HepG2 (cell line): ENCODE data around the gene SEC31B. TPM values are rescaled to one million over a fixed set of nuclear protein-coding genes. Genes with fewer than 3 reads are reported as not detected.

Source experiments
- ATAC-seq: fragments of 200-7000 bp; cut with Tn5 transposase; 3 replicates; pipeline ENCODE4 v1.9.1; 2020; ENCODE audit warnings: mild to moderate bottlenecking, moderate library complexity
- BruUV-seq: library from RNA; stranded (reverse); fragments of 400-500 nt; replicated peaks from 2 replicates; lab custom pipeline; 2021; lab: Mats Ljungman, UMichigan
- CTCF ChIA-PET: fragments of 300-600 bp; formaldehyde crosslinking; extraction: SDS; loops from one replicate; lab custom pipeline; 2021; ENCODE audit warnings: low total read pairs, inconsistent platforms, low intra/inter-chr PET ratio; lab: Yijun Ruan, JAX
- POLR2A ChIA-PET: fragments of 350-600 bp; sonication (Branson Sonifier 250); formaldehyde crosslinking; loops from one replicate; lab custom pipeline; 2020; ENCODE audit warnings: antibody characterized with exemption, inconsistent platforms; lab: Yijun Ruan, JAX
- DNase-seq: peaks from one replicate; pipeline ENCODE4 v3.0.0-alpha.2; 2015; ENCODE audit warnings: low spot score
- FAIRE-seq: peaks from 3 replicates; lab custom pipeline; 2011; peaks lifted over from hg19 to GRCh38; lab: Jason Lieb, UNC
- H2AFZ ChIP-seq: one replicate; pipeline ENCODE4 v1.6.1; 2011; ENCODE audit warnings: low read length, inconsistent platforms
- H3K27ac ChIP-seq: fragments of 300-600 bp; 3 replicates; pipeline ENCODE4 v1.8.0; 2011; ENCODE audit warnings: mixed run types, mild to moderate bottlenecking, mixed read lengths, low read length, inconsistent platforms; ENCODE audit not compliant: insufficient read depth; ENCODE audit errors: extremely low read length
- H3K27me3 ChIP-seq, 2 experiments: fragments of 200-600 bp in 1 of 2; 2 replicates in 1 of 2; 3 replicates in 1 of 2; pipeline versions ENCODE4 v1.6.0 to v1.8.0; 2011; ENCODE audit warnings: low read length in 2 of 2, mild to moderate bottlenecking in 2 of 2, moderate library complexity in 2 of 2, inconsistent platforms in 1 of 2; ENCODE audit not compliant: insufficient read depth in 2 of 2, control insufficient read depth in 1 of 2
- H3K36me3 ChIP-seq, 2 experiments: fragments of 200-600 bp in 1 of 2; replicated peaks in 1 of 2; 2 replicates in 1 of 2; 3 replicates in 1 of 2; pipeline versions ENCODE4 v1.5.1 to v1.8.0; 2011; ENCODE audit warnings: low read length in 2 of 2, inconsistent platforms in 1 of 2; ENCODE audit not compliant: insufficient read depth in 2 of 2, control insufficient read depth in 1 of 2
- H3K4me1 ChIP-seq: 2 replicates; pipeline ENCODE4 v1.5.1; 2012; ENCODE audit warnings: low read length, inconsistent platforms; ENCODE audit not compliant: insufficient read depth
- H3K4me2 ChIP-seq: 2 replicates; pipeline ENCODE4 v1.6.0; 2011; ENCODE audit warnings: low read depth, low read length, inconsistent platforms
- H3K4me3 ChIP-seq, 3 experiments: fragments of 200-600 bp in 1 of 3; sonication (generic), shearing (Covaris generic) in 1 of 3; replicated peaks in 1 of 3; 2 replicates each; pipeline ENCODE4 v1.5.1; 2011 to 2016; ENCODE audit warnings: low read length in 3 of 3, inconsistent platforms in 2 of 3, low read depth in 2 of 3, mild to moderate bottlenecking in 2 of 3, control low read depth in 1 of 3, mixed read lengths in 1 of 3; ENCODE audit not compliant: insufficient read depth in 1 of 3
- H3K79me2 ChIP-seq: one replicate; pipeline ENCODE4 v1.6.1; 2011; ENCODE audit warnings: low read length, inconsistent platforms; ENCODE audit not compliant: insufficient read depth
- H3K9ac ChIP-seq: 2 replicates; pipeline ENCODE4 v1.6.0; 2011; ENCODE audit warnings: mild to moderate bottlenecking, low read depth, low read length, inconsistent platforms; ENCODE audit not compliant: insufficient read depth
- H3K9me3 ChIP-seq: 2 replicates; pipeline ENCODE4 v1.5.1; 2012; ENCODE audit warnings: mild to moderate bottlenecking, low read length
- H4K20me1 ChIP-seq: 2 replicates; pipeline ENCODE4 v1.6.0; 2011; ENCODE audit warnings: inconsistent platforms, mild to moderate bottlenecking, low read length, moderate library complexity; ENCODE audit not compliant: insufficient read depth
- FIP1L1 ChIP-seq: fragments of 200-400 bp; formaldehyde crosslinking; IDR thresholded peaks from 2 replicates; pipeline ENCODE4 v1.6.1; 2018; ENCODE audit warnings: low read depth, mild to moderate bottlenecking, low read length, moderate library complexity, borderline replicate concordance; ENCODE audit not compliant: insufficient read depth
- IRF9 ChIP-seq: sonication (generic); formaldehyde crosslinking; IDR thresholded peaks from 2 replicates; pipeline ENCODE4 v1.8.0; 2022; ENCODE audit warnings: missing genetic modification reagents, mild to moderate bottlenecking, borderline replicate concordance
- KAT8 ChIP-seq: IDR thresholded peaks from 2 replicates; pipeline ENCODE4 v1.6.1; 2016; ENCODE audit warnings: missing genetic modification reagents, missing compliant biosample characterization
- KDM5B ChIP-seq: sonication (generic); formaldehyde crosslinking; IDR thresholded peaks from 2 replicates; pipeline ENCODE4 v1.4.0; 2020; ENCODE audit warnings: missing genetic modification reagents, mild to moderate bottlenecking, borderline replicate concordance
- NAIF1 ChIP-seq: sonication (generic); formaldehyde crosslinking; IDR thresholded peaks from 2 replicates; pipeline ENCODE4 v1.5.0; 2020; ENCODE audit warnings: mild to moderate bottlenecking, missing genetic modification reagents, borderline replicate concordance
- NFRKB ChIP-seq: fragments of 450-650 bp; IDR thresholded peaks from 2 replicates; pipeline ENCODE4 v1.6.1; 2017
- SRY ChIP-seq: sonication (generic); formaldehyde crosslinking; IDR thresholded peaks from 2 replicates; pipeline ENCODE4 v1.8.0; 2022; ENCODE audit warnings: mild to moderate bottlenecking, missing genetic modification reagents
- TAF1 ChIP-seq: sonication (generic); formaldehyde crosslinking; IDR thresholded peaks from 2 replicates; pipeline ENCODE4 v1.4.0; 2020; ENCODE audit warnings: missing genetic modification reagents
- TCF12 ChIP-seq, 2 experiments: fragments of 450-650 bp in 1 of 2; sonication (generic) in 1 of 2; formaldehyde crosslinking in 1 of 2; IDR thresholded peaks; 2 replicates each; pipeline versions ENCODE4 v1.6.1 to v1.8.0; 2017 to 2022; ENCODE audit warnings: antibody characterized with exemption in 1 of 2, mild to moderate bottlenecking in 1 of 2, missing genetic modification reagents in 1 of 2, moderate library complexity in 1 of 2
- ZBTB42 ChIP-seq: sonication (generic); formaldehyde crosslinking; IDR thresholded peaks from 2 replicates; pipeline ENCODE4 v1.5.0; 2020; ENCODE audit warnings: mild to moderate bottlenecking, missing genetic modification reagents
- ZFX ChIP-seq: sonication (generic); formaldehyde crosslinking; IDR thresholded peaks from 2 replicates; pipeline ENCODE4 v1.4.0; 2020; ENCODE audit warnings: mild to moderate bottlenecking, low read depth, missing genetic modification reagents, moderate library complexity
- ZNF251 ChIP-seq: sonication (generic); formaldehyde crosslinking; IDR thresholded peaks from 2 replicates; pipeline ENCODE4 v1.9.0; 2021; ENCODE audit warnings: mild to moderate bottlenecking, missing genetic modification reagents
- ZNF276 ChIP-seq: sonication (generic); formaldehyde crosslinking; IDR thresholded peaks from 2 replicates; pipeline ENCODE4 v1.4.0; 2020; ENCODE audit warnings: mild to moderate bottlenecking, low read depth, missing genetic modification reagents
- ZNF354B ChIP-seq: sonication (generic); formaldehyde crosslinking; IDR thresholded peaks from 2 replicates; pipeline ENCODE4 v1.8.0; 2022; ENCODE audit warnings: mild to moderate bottlenecking, missing genetic modification reagents
- ZNF670 ChIP-seq: sonication (generic); formaldehyde crosslinking; IDR thresholded peaks from 2 replicates; pipeline ENCODE4 v1.8.0; 2022; ENCODE audit warnings: mild to moderate bottlenecking, missing genetic modification reagents, borderline replicate concordance
- ZNF777 ChIP-seq: sonication (generic); formaldehyde crosslinking; IDR thresholded peaks from 2 replicates; pipeline ENCODE4 v1.4.0; 2020; ENCODE audit warnings: missing genetic modification reagents
- ZNF83 ChIP-seq: sonication (generic); formaldehyde crosslinking; IDR thresholded peaks from 2 replicates; pipeline ENCODE4 v1.4.0; 2020; ENCODE audit warnings: missing genetic modification reagents, mild to moderate bottlenecking, borderline replicate concordance
- ZNF839 ChIP-seq: sonication (generic); formaldehyde crosslinking; IDR thresholded peaks from 2 replicates; pipeline ENCODE4 v1.4.0; 2020; ENCODE audit warnings: missing genetic modification reagents, mild to moderate bottlenecking, borderline replicate concordance
- ZNF883 ChIP-seq: sonication (generic); formaldehyde crosslinking; IDR thresholded peaks from 2 replicates; pipeline ENCODE4 v1.5.1; 2020; ENCODE audit warnings: mild to moderate bottlenecking, missing genetic modification reagents; ENCODE audit errors: not compliant biosample characterization
- WGBS: methylation state at CpG from one replicate; pipeline ENCODE4 v1.1.6; 2017; ENCODE audit warnings: low lambda C conversion rate; 5-methylcytosine and 5-hydroxymethylcytosine counted together
- in situ Hi-C: cut with HindIII; loops from 2 replicates; pipeline ENCODE4 v1.10.0; 2017; ENCODE audit warnings: low pct_unique_long_range_greater_than_20kb; ENCODE audit not compliant: extremely low pct_ligation_motif_present
- intact Hi-C: fragments of 100-400 bp; cut with micrococcal nuclease; formaldehyde crosslinking; loops from one replicate; pipeline ENCODE4 v1.10.0; 2022; ENCODE audit not compliant: unreplicated experiment
- polyA plus RNA-seq, 8 experiments: library from polyadenylated mRNA; depleted of rRNA in 3 of 8; stranded (reverse) in 7 of 8; unstranded in 1 of 8; fragments of >200 nt; fragmentation: Illumina TruSeq in 4 of 8; extraction: Trizol in 4 of 8; gene quantifications; 2 replicates each; pipeline versions ENCODE4 v1.2.1 to v1.2.3, GENCODE V29; 2011 to 2016; ENCODE audit warnings: low read depth in 4 of 8, missing spikeins in 1 of 8, mixed read lengths in 1 of 8; ENCODE audit not compliant: insufficient read depth in 1 of 8
- total RNA-seq, 5 experiments: library from RNA; depleted of rRNA; stranded (reverse); fragments of >200 nt; fragmentation: Illumina TruSeq; extraction: Trizol; gene quantifications; 2 replicates each; pipeline ENCODE4 v1.2.3, GENCODE V29; 2016; ENCODE audit warnings: low read depth in 1 of 5
- TF ChIP-seq, protein P1 (sequence below): sonication (generic); formaldehyde crosslinking; conservative IDR thresholded peaks from 2 replicates; pipeline ENCODE4 v1.8.0; 2022; ENCODE audit warnings: mild to moderate bottlenecking, moderate library complexity, missing genetic modification reagents

The SEC31B gene
- total and polyA plus RNA-seq, 2 of the 13 experiments (the other 11 are each of a cell fraction or from before 2014, with no cell fraction given): 2.0 to 8.3 TPM

DNA sequence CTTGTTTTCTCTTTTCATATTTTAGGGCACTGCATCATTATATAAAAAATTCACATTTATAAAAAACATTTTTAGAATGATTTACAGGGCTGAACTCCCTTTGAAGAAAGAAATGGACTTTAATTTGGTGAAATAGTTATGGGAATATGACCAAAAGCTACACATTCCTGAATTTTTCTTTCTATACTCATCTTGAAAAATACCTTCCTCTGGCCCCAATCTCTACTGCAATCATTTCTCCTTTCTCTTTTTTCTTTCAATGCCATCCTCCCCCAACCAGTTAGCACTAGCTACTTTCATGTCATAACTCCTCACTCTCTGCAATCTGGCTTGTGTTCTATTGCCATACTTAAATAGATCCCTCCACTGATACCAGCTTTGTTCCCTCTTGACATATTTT lies 50.7 kb downstream of the SEC31B start (continued):
- no peak for TF ChIP-seq ZNF670 (CRISPR knock-in tag)
- TF ChIP-seq ZNF839 (CRISPR knock-in tag): no peak
- no peak for TF ChIP-seq ZNF777 (CRISPR knock-in tag)
- TF ChIP-seq ZNF354B: no peak
- no peak for TF ChIP-seq TAF1 (CRISPR knock-in tag)

DNA sequence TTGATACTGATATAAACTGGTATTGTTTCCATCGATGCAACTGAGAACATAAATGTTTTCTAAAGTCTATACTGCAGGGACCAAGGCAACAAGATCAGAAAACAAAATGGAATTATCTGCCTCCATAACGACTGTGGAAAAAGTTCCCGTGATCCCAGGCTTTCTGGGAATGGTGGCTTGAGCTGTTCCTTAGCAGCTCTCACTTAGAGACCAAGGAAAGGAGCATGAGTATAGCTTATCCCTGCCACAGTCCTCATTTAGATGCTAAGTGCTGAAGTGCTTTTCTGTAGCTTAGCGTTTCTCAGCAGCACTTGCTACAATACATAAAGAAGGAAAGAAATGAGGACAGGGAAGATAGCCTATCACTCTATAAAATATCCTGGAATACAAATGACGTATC lies 51.3 kb downstream of the SEC31B start:
- BruUV-seq: no TSS peak
- no peak overlapping the region for H3K27ac ChIP-seq
- intact Hi-C loops (no loop called here), in situ Hi-C loops (no loop called here)
- DNase-seq (no peak), FAIRE-seq (no peak), ATAC-seq (no peak)
- no peaks in the 10 kb centered on the region for H3K36me3 ChIP-seq
- peaks cover 0 to 19% of the 10 kb centered on the region in 2 experiments; a peak in 2 of 5 replicates for H3K27me3 ChIP-seq
- H4K20me1 ChIP-seq: no peaks in the 10 kb centered on the region
- WGBS: 8% methylated on average over 5 of the region's 5 CpGs
- no peaks in the 10 kb centered on the region for H3K79me2 ChIP-seq
- H3K9me3 ChIP-seq: no peaks in the 10 kb centered on the region
- H3K4me2 ChIP-seq: no peak overlapping the region
- TF ChIP-seq ZNF251 (CRISPR knock-in tag) (no peak), SRY (no peak), NFRKB (no peak), ZFX (no peak), FIP1L1 (no peak), KAT8 (CRISPR knock-in tag) (no peak), TCF12 (IDR thresholded peaks at IDR 0.05) (no peak), TCF12 (CRISPR knock-in tag; IDR thresholded peaks at IDR 0.05) (no peak), IRF9 (no peak), ZNF276 (no peak), ZNF83 (CRISPR knock-in tag) (no peak), ZNF883 (CRISPR knock-in tag) (no peak), ZBTB42 (CRISPR knock-in tag) (no peak), NAIF1 (CRISPR knock-in tag) (no peak), KDM5B (CRISPR knock-in tag) (no peak)
- TF ChIP-seq, protein P1, sequence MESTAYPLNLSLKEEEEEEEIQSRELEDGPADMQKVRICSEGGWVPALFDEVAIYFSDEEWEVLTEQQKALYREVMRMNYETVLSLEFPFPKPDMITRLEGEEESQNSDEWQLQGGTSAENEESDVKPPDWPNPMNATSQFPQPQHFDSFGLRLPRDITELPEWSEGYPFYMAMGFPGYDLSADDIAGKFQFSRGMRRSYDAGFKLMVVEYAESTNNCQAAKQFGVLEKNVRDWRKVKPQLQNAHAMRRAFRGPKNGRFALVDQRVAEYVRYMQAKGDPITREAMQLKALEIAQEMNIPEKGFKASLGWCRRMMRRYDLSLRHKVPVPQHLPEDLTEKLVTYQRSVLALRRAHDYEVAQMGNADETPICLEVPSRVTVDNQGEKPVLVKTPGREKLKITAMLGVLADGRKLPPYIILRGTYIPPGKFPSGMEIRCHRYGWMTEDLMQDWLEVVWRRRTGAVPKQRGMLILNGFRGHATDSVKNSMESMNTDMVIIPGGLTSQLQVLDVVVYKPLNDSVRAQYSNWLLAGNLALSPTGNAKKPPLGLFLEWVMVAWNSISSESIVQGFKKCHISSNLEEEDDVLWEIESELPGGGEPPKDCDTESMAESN (CRISPR knock-in tag): no peak
- ChIA-PET CTCF (no interaction called here), POLR2A (no interaction called here)
- H3K4me3 ChIP-seq: no peak overlapping the region
- no peak overlapping the region for H3K9ac ChIP-seq
- H2AFZ ChIP-seq: no peak overlapping the region
- H3K4me1 ChIP-seq: no peaks in the 10 kb centered on the region
